H1 (cell line): ENCODE measurements around the gene PRKAR2B.

Experiments used
- HDAC6 ChIP-seq: IDR thresholded peaks from one replicate; pipeline ENCODE4 v1.7.1; 2012; ENCODE audit warnings: low read depth, mild to moderate bottlenecking, inconsistent platforms, low read length, moderate library complexity
- SIN3A ChIP-seq, 2 experiments: IDR thresholded peaks in 1 of 2; conservative IDR thresholded peaks in 1 of 2; 2 replicates each; pipeline ENCODE4 v1.6.1; 2011 to 2012; ENCODE audit warnings: low read length in 2 of 2, improper control_type of control experiment in 1 of 2, low read depth in 1 of 2, mild to moderate bottlenecking in 1 of 2
- TF ChIP-seq, protein P1 (sequence below): IDR thresholded peaks from 2 replicates; pipeline ENCODE4 v1.6.1; 2012; ENCODE audit warnings: inconsistent platforms
- TF ChIP-seq, protein P2 (sequence below), 3 experiments: IDR thresholded peaks; 1 replicate in 2 of 3; 2 replicates in 1 of 3; pipeline versions ENCODE4 v1.5.1 to v1.6.1; 2011; ENCODE audit warnings: low read length in 3 of 3, mild to moderate bottlenecking in 3 of 3, inconsistent platforms in 2 of 3, low read depth in 1 of 3, moderate library complexity in 1 of 3; ENCODE audit not compliant: insufficient read depth in 1 of 3; ENCODE audit errors: control extremely low read depth in 1 of 3

DNA sequence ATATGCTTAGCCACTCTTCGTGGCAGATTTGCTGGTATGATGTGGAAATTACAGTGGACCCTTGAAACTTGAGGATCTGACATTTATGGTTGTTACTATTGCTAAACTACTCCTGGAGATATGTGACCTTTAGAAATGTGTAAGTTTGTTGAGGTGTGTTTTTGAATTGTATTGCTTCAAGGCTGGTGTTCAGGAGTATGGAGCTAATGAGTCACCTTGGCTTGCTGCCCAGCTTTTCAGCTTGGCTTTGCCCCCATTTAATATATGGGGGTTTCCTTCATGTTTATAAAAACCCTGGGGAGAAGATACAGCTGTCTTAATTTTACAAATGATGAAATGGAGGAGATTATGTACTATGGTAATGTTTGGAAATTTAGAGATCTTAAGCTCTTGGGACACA, 135.9 kb downstream of the PRKAR2B start:
- no peak for TF ChIP-seq HDAC6
- TF ChIP-seq, protein P1, sequence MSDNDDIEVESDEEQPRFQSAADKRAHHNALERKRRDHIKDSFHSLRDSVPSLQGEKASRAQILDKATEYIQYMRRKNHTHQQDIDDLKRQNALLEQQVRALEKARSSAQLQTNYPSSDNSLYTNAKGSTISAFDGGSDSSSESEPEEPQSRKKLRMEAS = no peak
- TF ChIP-seq SIN3A (conservative IDR thresholded peaks at IDR 0.05 in 1 of 2, IDR thresholded peaks at IDR 0.05 in 1 of 2; ENCODE audit: low read depth in 1 of 2, low read length in 2 of 2) = no peak
- TF ChIP-seq, protein P2, sequence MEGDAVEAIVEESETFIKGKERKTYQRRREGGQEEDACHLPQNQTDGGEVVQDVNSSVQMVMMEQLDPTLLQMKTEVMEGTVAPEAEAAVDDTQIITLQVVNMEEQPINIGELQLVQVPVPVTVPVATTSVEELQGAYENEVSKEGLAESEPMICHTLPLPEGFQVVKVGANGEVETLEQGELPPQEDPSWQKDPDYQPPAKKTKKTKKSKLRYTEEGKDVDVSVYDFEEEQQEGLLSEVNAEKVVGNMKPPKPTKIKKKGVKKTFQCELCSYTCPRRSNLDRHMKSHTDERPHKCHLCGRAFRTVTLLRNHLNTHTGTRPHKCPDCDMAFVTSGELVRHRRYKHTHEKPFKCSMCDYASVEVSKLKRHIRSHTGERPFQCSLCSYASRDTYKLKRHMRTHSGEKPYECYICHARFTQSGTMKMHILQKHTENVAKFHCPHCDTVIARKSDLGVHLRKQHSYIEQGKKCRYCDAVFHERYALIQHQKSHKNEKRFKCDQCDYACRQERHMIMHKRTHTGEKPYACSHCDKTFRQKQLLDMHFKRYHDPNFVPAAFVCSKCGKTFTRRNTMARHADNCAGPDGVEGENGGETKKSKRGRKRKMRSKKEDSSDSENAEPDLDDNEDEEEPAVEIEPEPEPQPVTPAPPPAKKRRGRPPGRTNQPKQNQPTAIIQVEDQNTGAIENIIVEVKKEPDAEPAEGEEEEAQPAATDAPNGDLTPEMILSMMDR (IDR thresholded peaks at IDR 0.05; ENCODE audit: control extremely low read depth in 1 of 3, insufficient read depth in 1 of 3, low read depth in 1 of 3, low read length in 3 of 3) = no peak
